GM19035 (cell line): ENCODE results near the gene GALK2.
"Not testable (repeated sequence)": the region's sequence is repeated elsewhere in the genome, so short reads cannot be mapped to it uniquely, and the experiment has no call there.

ENCODE experiments used
- ATAC-seq: cut with Tn5 transposase; IDR thresholded peaks from one replicate; pipeline ENCODE4 v1.9.1; 2021; ENCODE audit not compliant: unreplicated experiment

GALK2 gene

DNA sequence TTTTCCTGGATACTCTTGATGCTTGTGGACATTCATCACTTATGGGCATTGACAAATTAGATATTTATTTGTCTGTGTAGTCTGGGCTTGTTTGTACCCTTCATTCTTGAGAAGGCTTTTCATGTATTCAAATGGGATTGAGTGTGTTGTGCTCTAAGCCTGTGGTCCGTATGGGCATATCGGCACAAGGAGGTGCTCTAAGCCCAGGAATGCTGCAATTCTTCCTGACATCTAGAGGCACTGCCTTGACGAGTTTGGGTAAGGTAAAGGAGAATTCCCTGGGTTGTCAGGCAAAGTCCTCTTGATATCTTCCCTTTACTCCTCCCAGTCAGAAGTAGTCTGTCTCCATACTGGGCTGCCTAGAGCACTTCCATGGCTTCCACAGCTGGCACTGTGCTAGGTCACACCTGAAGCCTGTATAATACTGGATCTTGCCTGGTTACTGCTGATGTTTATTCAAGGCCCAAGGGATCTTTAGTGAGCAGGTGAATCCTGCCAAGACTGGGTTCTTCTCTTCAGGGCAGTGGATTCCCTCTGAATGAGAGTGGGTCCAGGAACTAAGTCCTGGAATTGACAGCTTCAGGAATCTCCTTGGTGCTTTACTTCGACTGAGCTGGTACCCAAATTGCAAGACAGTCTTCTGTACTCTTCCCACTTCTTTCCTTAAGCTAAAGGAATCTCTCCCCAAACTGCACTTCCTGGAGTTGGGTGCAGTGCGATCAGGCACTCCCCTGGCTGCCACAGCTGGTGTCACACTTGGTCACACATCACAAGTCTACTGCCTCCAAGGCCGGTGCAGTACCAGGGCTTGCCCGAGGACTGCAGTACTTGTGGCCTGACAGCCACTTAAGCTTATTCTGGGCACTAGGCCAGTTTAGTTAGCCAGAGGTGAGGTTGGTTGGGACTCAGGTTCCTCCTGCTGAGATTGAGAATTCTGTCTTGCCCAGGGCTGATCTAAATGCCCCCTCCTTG lies 46.0 kb downstream of the GALK2 start:
- ATAC-seq, result peak; percentile 99

DNA sequence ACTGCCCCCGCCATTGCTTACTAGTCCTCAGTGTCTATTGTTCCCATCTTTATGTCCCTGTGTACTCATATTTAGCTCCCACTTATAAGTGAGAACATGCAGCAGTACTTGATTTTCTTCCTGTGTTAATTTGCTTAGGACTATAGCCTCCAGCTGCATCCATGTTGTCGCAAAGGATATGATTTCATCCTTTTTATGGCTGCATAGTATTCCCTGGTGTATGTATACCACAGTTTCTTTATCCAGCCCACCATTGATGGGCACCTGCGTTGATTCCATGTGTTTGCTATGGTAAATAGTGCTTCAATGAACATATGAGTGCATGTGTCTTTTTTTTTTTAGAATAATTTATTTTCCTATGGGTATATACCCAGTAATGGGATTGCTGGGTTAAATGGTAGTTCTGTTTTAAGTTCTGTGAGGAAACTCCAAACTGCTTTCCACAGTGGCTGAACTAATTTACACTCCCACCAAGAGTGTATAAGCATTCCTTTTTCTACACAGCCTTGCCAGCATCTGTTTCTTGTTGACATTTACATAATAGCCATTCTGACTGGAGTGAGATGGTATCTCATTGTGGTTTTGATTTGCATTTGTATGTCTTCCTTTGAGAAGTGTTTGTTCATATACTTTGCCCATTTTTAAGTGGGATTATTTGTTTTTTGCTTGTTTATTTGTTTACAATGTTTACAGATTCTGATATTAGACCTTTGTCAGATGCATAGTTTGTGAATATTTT lies 53.7 kb downstream of the GALK2 start:
- ATAC-seq, result no peak

DNA sequence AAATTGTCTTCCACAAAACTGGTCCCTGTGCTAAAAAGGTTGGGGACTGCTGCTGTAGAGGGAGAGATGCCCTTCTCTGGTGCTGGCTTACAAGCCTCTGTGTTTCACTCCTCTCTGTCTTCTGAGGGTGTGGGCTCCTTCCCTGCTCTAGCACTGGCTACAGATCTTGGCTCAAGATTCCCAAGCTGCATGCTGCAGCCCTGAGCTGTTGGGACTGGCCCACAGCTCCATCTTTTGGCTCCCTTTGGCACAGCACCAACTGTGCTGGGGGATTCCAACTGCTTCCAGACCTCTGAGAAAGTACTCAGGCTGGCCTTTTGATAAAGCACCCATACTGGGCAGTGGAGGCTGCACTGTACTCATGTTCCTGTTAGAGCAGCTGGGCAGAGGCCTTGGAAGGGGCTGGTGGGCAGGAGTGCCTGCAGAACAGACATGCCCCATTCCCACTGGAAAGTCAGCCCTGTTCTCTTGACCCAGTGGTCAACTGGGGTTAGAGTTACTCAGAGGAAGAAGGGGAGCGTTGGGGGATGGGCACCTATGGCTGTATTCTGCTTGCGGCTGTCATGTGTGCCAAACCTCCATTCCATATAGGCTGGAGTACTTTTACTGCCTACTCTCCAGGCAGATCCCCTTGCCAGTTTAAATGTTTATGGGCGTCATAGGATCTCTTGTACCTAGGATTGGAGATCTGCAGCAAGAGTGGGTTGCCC lies 55.7 kb downstream of the GALK2 start:
- ATAC-seq, result no peak

DNA sequence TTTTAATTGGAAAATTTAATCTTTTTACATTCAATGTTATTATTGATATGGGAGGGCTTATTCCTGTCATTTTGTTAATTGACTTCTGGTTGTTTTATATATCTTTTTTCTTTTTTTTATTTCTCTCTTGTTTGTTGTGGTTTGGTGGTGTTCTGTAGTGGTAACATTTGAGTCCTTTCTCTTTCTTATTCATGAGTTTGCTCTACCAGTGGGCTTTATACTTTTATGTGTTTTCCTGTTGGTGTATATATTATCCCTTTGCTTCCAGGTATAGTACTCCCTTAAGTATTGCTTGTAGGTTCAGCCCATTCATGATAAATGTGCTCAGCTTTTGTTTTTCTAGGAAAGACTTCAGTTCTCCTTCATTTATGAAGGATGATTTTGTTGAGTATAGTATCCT lies 57.6 kb downstream of the GALK2 start:
- no peak for ATAC-seq

DNA sequence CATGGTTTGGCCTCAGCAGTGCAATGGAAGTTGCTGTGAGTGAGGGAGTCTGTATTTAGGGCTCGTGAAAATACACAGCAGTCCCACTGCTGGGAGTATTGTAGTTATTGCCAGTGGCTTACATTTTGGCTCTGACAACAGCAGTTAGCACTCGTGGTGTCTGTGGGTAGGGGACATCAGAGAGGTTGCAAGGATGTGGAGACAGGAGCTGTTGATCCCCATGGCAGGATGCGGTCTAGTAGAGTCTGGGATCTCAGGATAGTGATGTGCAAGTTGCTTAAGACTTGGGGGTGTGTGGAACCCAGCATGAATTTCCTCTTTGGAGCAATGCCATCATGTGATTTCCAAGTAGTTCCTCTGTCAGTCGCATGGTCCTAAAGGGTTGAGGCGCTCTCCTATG lies 59.9 kb downstream of the GALK2 start:
- no peak for ATAC-seq

DNA sequence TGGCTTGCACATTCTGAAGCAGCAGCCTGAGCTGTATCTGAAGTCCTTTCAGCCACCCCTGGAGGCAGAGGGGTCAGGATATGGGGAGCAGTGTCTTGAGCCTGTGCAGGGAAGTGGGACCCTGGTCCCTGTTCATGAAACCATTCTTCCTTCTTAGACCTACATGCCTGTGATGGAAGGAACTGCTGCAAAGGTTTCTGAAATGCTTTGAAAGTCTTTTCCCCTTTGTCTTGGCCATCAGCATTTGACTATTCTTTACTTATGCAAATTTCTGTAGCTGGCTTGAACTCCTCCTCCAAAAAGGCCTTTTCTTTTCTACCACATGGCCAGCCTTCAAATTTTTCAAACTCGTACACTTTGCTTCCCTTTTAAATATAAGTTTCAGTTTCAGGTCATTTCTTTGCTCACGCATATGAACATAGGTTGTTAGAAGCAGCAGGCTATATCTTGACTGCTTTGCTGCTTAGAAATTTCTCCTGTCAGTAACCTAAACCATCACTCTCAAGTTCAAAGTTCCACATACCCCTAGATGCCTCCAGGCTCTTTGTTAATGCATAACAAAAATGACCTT lies 62.3 kb downstream of the GALK2 start:
- no peak for ATAC-seq

DNA sequence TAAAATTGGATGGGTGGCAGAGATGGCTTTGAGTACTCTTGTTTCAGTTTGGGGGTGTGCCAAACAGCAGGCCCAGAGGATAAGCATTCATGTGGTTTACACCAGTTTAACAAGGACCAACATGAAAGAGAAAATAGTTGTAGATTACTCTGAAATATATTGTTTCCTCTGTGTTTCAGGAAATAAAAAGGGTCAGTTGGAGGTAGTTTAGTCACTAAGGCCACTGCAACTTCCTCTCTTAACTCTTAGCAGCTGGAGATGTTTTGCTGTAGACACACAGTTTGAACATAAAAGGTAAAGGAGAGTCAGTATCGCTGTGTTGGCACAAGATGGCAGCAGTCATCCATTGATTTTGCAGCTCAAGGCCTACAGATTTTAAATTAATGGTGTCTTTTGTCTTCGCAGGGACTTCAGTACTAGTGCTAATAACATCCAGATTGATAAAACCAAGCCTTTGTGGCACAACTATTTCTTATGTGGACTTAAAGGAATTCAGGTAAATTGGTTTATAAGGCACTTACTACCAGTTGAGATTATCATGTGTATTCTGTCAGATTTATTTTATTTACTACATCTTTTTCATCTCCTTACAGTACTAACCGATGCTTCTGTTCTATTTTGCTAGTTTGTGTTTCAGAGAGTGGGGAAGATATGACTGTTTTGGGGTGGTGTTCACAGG lies 65.5 kb downstream of the GALK2 start:
- peak; percentile 89 for ATAC-seq

DNA sequence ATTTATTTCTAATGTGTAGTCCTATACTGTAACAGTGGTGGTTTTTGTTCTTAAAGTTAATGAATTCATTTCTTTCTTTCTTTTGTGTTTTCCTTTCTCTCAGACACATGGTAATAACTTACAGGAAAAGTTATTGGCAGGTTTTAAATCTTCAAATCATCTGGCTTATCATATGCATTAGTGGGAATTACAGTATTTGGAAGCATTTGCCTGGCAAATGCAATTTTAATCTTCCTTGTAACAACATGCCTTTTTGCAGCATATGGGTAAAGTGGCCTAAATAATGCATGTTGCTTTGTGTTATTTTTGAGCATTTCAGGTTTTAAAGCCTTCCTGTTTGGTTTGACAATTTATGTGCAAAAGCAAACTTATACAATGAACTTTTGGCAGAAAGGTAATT lies 66.8 kb downstream of the GALK2 start:
- ATAC-seq, result no peak

DNA sequence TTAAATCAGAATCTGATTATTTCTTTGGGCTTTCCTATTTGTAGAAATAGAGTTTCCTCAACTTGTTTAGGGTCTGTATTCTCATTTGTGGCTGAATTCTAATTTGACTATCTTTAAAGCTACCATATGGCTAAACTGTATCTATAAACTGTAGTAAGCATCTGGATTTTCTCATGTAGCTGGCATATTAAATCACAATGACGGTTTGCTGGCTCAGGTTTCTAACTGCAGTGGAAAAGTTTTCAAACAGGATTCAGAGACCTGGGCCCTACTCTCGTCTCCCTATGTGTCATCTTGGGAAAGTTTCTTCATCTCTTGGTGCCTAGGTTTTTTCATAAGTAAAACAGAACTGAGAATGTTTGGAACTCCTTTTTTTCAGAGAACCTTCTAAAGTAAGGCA lies 68.3 kb downstream of the GALK2 start:
- no peak for ATAC-seq

DNA sequence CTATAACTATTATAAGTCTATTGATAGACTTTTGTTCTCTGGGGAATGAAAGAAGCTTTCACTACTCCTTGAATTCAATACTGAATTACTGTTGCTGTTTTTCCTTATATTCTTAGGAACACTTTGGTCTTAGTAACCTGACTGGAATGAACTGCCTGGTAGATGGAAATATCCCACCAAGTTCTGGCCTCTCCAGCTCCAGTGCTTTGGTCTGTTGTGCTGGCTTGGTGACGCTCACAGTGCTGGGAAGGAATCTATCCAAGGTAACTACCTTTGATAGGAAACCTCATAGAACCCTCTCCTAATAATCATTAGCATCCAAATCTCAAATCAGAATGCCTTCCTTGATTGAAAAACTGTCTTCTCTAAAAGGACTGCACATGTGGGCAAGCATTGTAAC lies 69.1 kb downstream of the GALK2 start:
- no peak for ATAC-seq

DNA sequence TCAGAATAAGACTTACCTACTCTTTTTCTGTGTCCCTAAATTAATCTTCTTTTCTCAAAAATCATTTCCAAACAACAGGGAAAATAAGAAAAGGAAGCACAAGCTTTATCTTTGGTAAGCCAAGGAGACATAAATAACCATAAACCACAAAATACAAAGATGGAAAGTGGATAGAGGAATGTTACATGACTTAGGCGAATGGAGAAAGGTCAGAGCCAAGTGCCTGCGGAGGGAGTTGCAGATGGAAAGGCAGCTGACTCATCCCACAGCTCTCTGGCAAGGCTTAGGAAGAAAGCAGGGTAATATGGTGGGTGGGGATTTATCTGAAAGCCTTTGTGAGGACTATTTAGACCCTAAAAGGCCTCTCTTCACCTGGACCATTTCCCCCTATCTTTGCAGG lies 72.8 kb downstream of the GALK2 start:
- ATAC-seq, result no peak

DNA sequence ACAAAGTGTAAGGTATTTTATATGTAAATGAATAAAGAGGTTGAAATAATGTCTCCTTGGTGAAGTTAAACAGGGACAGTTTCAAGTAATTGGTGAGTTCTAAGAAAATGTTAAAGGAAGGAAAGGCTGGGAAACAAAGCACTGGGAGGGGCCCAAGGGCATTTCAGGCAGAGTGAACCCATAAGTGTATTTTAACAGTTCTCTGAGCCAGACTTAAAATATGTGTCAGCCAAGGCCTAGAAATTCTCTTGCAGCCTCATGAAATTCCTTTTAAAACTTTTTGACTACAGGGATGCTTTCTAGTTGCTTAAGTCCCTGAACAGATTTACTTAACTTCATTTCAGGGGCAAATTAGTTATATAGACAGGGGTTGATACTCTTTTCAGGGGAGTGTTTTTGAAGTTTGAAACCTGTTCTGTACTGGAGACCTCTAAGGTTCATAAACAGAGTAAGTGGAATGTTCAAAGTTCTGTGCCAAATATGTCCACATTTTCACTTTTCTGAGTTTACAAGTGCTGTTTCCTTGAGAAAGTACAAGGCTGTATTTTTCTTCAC lies 77.6 kb downstream of the GALK2 start:
- ATAC-seq, result no peak

DNA sequence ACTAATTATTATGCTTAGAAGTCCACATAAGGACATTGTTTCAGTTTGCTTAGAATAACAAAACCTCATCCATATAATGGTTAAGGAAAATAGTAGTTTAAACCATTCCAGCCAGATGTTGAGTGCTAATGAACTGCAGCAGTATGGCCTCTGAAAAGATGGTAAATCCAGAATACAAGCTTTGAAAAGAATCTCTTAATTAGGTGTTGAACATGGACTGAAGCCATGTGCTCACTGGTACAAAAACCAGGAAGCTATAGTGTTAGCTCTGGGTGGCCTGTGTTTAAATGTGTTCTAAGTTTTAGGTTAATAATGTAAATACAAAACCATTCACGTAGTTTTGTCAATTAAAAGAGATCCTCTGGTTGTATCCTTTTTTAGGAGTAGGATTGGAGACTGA lies 78.2 kb downstream of the GALK2 start:
- no peak for ATAC-seq

DNA sequence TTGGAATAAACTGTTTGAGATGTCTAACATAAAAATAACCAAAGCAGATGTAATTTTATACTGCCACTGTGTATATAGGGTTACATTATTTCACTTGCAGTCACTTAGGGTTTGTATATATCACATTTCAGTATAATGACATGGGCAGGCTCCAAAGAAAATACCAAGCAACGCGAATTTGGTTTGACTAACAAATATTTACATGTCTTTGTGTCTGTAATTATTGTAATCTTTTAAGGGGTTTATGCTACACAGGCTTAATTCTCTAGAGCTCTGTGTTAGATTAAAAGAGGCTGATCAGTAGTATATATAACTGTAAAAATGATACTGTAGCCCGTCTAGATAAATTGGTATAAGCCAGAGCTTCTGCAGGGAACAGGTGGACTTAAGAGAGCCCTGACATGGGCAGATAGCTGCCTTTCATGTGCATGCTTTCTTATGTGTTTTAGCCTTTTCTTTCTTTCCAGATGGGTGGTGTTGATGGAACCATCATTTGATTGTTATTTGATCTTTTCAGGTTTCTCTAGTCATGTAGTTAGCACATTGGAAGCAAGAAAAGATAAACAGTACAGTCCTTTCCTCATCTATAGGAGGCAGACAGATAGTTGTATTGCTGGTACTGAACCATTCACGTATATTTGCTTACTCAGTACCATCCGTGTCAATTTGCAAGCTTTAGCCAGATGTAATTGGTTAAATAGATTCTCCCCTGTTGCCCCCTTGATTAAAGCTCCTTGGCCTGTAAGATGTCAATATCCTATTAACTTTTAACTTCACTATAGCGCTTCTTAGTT lies 86.1 kb downstream of the GALK2 start:
- ATAC-seq, result no peak

DNA sequence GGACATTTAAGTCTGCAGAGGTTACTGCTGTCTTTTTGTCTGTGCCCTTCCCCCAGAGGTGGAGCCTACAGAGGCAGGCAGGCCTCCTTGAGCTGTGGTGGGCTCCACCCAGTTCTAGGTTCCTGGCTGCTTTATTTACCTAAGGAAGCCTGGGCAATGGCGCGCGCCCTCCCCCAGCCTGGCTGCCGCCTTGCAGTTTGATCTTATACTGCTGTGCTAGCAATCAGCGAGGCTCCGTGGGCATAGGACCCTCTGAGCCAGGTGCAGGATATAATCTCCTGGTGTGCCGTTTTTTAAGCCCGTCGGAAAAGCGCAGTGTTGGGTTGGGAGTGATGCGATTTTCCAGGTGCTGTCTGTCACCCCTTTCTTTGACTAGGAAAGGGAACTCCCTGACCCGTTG lies 95.1 kb downstream of the GALK2 start:
- ATAC-seq, result not testable (repeated sequence)

DNA sequence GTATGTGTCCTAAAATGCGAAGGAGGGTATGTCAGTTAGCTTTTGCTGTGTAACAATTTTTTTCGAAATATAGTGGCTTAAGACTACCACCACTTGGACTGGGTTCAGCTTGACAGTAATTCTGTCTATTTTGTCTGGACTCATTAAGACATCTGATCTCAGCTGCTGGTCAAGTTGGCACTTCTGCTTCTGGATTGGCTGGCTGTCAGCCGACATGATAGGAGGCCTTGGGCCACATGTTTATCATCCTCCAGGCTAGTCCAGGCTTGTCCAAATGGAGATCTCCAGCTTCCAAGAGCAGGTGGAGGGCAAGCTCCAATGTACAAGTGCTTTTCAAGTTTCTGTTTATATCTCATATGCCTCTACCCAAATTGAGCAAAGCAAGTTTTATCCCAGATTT lies 95.9 kb downstream of the GALK2 start:
- no peak for ATAC-seq

DNA sequence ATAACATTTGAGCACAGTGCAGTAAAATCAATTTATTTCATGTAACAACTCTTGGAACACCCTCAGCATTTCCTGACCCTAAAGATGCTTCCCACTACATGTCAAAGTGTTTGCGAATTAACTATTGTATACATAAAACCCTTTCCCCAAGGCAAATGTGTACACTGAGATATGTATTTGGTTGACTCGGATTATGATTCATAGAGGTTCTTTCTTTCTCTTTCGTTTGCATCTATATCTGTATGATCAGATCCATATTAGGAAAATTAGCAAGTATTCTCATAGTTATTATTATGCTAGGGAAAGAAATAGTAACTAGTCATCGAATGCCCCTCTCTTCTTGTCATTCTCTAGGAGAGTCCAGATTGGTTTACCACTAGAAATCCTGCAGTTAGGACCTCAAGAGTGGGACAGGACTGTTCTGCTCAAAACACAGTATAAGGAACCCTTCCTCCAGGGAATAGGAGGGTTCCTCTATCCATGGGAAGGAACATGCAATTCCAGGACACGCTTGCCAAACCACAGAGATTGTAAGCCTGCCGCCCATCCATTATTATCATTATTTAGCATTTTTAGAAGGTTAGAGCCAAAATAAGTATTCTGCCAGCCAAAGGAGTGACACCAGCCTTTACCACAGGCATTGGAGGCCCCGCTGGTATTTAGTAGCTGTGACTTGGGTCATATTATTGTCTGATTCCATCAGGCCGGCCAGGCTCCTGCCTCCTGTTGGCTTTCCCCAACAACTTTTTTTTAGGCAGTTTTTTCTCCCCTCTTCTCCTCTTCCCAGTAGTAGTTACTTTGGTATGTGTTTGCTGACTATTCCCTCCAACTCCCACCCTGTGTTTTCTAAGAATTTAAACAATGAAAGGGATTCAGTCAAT lies 100.7 kb downstream of the GALK2 start:
- ATAC-seq, result no peak

DNA sequence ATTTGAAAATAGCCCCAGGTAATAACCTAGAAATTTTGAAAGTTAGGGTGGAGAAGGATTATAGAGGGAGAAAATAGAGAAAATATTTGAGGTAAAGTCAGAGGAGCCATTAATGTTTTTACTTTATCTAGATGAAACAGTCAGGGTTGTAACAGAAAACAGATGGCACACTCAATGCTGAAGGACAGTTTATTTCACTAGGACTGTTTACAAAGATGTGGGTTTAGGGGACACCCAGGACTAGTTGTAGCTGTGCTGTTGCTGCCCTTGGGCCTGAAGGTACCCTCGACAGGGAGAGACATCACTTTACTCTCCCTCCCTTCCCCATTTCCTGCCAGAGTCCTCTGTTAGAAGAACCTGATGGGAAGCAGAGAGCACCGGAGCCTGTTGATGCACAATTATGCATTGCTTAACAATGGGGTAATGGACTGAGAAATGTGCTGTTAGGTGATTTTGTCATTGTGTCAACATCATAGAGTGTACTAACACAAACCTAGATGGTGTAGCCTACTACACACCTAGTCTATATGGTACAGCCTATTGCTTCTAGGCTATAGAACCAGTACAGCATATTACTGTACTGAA lies 103.8 kb downstream of the GALK2 start:
- no peak for ATAC-seq
